GM12872 (cell line): Measurements from ENCODE around the gene SH3RF3.

Experiments used
- TF ChIP-seq, protein P1 (sequence below): IDR thresholded peaks from 3 replicates; pipeline ENCODE4 v1.5.1; 2011; ENCODE audit warnings: low read depth, mild to moderate bottlenecking, low read length, moderate library complexity; ENCODE audit not compliant: insufficient read depth

The SH3RF3 gene

GRCh38 chr2:109098921-109099273, 30.1 kb upstream of the SH3RF3 start:
- TF ChIP-seq, protein P1, sequence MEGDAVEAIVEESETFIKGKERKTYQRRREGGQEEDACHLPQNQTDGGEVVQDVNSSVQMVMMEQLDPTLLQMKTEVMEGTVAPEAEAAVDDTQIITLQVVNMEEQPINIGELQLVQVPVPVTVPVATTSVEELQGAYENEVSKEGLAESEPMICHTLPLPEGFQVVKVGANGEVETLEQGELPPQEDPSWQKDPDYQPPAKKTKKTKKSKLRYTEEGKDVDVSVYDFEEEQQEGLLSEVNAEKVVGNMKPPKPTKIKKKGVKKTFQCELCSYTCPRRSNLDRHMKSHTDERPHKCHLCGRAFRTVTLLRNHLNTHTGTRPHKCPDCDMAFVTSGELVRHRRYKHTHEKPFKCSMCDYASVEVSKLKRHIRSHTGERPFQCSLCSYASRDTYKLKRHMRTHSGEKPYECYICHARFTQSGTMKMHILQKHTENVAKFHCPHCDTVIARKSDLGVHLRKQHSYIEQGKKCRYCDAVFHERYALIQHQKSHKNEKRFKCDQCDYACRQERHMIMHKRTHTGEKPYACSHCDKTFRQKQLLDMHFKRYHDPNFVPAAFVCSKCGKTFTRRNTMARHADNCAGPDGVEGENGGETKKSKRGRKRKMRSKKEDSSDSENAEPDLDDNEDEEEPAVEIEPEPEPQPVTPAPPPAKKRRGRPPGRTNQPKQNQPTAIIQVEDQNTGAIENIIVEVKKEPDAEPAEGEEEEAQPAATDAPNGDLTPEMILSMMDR = no peak

DNA sequence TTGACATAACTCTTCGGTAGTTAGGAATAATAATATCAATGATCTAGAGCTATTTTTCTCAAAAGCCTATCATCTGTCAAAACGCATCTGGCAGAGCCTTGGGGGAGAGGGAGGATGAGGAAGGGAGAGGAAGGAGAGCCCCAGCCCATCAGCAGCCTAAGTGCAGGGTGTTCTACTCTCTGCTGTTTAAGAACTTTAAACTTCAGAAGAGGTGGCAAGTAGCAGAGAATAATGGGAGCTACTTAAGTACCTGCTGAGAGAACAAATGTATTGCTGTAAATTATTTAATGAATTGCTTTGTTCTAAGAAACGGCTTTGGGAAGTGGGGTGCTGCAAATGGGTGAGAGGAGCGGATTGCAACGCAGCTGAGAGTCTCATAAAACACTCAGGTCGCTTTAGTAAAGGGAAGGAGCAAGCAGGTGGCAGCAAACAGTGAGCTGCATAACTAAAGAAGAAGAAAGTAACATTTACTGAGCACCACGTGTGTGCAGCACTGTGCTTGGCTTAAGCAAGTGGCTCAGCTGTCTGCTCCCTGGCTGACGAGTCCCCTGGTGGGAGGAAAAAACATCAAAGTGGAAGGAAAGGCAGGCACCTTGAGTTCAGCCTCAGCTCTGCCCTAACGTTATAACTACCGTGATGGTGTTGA, 26.3 kb upstream of the SH3RF3 start:
- TF ChIP-seq, protein P1 = no peak

- TF ChIP-seq, protein P1 = no peak
Observed at GRCh38 chr2:109105113-109105512, 23.9 kb upstream of the SH3RF3 start.

DNA sequence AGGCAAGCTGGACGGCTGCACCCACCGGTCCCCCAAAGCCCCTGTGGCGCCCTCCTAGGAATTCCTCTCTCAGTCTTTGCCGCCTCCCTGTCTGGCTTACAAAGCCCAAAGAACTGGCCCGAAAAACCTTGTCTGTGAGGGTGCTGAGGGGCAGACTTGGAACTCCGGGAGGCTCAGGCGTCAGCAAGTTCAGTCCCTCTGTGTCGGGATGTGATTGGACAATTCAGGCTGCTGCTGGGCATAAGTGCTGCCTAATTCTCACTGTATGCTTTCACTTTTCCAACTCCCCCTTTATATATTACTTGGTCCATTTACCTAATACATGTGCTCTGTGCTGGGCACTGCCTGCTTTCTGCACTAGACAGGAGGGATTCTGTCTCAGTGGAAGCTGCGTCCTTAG, 20.3 kb upstream of the SH3RF3 start:
- TF ChIP-seq, protein P1 = no peak

DNA sequence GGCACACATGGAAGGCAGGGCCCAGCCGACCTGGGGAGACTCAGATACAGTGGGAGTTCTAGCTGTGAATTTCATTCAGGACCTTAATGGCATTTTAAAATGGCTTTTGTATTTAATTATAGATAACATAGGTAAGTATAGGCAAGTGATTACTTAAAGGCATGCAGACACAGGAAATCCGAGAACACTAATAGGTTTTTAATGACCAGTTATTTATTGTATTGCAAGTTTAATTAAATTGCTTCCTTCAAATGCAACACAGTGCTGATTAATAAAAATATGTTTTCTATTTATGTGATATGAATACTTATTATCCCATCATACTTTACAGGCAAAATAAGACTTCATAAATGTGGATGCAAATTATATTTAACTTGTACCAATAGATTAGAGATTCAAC, 19.7 kb upstream of the SH3RF3 start:
- TF ChIP-seq, protein P1 = no peak

DNA sequence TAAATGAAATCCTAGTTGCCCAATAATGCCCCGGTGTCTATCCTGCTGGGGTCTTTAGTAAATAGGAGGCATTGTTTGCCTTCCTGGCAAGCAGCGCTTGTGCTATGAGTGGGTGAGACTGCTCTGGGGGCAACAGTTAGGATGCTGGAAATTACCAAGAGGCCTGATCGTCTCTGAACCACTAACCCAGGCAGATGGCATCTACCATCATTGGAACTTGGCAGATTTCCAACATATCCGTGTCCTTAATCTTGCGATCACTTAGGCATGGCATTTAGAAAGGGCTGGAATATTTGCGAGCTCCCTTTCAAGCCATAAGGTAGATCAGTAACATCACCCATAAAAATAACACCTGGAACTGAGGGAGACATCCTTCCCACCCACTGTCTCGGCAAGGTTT, 18.8 kb upstream of the SH3RF3 start:
- TF ChIP-seq, protein P1 = no peak

DNA sequence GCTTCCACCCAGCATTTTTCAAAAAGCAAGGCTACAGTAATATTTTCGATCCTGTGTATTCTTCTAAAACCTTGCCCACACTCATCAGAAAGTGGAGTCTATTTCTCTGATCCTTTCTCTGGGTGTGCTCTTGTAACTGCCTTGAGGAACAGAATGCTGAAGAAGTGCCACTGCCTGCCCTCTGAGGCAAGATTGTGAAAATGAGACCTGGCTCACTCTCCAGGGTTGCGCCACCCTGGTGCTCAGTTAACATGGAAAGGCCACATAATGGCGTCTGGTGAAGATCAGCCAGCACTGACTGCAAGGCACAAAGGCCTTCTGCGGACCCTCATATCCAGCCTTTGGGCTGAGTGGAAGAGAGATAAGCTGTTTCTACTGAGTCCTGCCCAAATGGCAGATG, 11.2 kb upstream of the SH3RF3 start:
- TF ChIP-seq, protein P1 = no peak
